Type B pancreatic cell (in vitro differentiated cells): ENCODE data around the gene TP73. TPM values are rescaled to one million over a fixed set of nuclear protein-coding genes. Genes with fewer than 3 reads are reported as not detected.
A peak's percentile ranks its signal among the peaks of the same experiment; 100 is the strongest.

ENCODE experiments used
- DNase-seq: peaks from one replicate; pipeline ENCODE4 v3.0.0; 2021; ENCODE audit warnings: mixed read lengths; ENCODE audit not compliant: unreplicated experiment; ENCODE audit errors: extremely low spot score
- H3K27ac Mint-ChIP-seq: 2 replicates; pipeline ENCODE4 v1.8.0; 2021; ENCODE audit warnings: mild to moderate bottlenecking, mixed read lengths
- H3K27me3 Mint-ChIP-seq: 2 replicates; pipeline ENCODE4 v1.8.0; 2021; ENCODE audit warnings: mixed read lengths
- H3K36me3 Mint-ChIP-seq: 2 replicates; pipeline ENCODE4 v1.8.0; 2021; ENCODE audit warnings: mixed read lengths
- H3K4me1 Mint-ChIP-seq: one replicate; pipeline ENCODE4 v1.8.0; 2021; ENCODE audit warnings: mixed read lengths; ENCODE audit not compliant: unreplicated experiment
- H3K4me3 Mint-ChIP-seq: 2 replicates; pipeline ENCODE4 v1.8.0; 2021; ENCODE audit warnings: mild to moderate bottlenecking, mixed read lengths
- H3K9me3 Mint-ChIP-seq: 2 replicates; pipeline ENCODE4 v1.8.0; 2021; ENCODE audit warnings: mixed read lengths
- CTCF ChIP-seq: fragments of 200-600 bp; sonication (generic); conservative IDR thresholded peaks from 2 replicates; pipeline ENCODE4 v1.5.0; 2021; ENCODE audit warnings: antibody characterized with exemption, mild to moderate bottlenecking
- total RNA-seq: library from RNA; stranded (reverse); gene quantifications from 2 replicates; pipeline ENCODE4 v1.2.1, GENCODE V29; 2021; ENCODE audit warnings: low replicate concordance

TP73 gene
- total RNA-seq, 1 donor from 2014 or later = 1.6 TPM

DNA sequence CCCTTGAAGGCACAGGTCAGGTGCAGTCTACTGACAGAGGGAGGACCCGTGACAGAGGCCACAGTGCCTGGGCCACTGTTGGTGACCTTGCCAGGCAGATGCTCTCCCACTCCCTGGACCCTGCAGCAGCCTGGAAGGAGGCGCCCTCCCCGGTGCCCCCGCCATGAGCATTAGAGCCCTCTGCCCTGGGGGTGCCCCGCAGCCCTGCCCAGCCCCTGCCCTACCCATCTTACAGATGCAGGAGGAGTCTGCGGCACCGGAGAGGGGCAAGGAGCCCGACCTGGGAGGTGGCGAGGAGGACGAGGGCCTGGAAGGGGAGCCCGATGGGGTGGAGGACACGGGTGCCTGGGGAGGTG lies 110.5 kb downstream of the TP73 start:
- no peaks in the 10 kb centered on the region for H3K4me1 Mint-ChIP-seq

DNA sequence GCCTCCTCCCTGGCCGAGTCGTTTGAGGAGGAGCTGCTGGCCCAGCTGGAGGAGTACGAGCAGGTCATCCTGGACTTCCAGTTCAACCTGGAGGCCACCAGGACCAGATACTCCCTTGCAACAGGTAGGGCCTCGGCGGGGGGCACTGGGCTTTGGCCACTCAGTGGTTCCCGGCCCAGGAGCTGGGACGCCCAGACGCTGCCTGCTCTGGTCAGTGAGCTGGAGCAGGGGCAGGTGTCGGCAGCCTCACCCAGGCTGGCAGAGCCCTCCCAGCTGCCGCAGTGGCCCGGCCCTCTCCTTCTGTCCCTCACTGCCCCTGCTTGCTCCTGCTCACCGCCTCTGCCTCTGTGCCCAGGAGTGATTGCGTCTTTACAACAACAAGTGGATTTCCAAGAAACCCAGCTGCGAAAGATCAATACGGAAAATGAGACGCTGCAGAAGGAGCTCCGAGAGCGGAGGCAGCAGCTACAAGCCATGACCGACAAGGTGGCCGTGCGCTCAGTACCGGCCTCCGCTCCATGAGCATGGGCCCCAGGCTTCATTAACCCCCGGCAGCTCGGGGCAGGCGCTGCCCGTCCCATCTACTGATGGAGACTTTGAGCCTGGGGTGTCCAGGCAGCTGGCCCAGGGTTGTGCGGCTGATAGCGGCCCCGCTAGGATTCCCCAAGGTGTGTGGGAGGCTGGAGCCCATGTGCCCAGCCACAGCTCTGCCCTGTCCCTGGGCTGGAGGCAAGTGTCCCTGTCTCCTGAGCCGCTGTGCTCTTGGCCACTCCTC lies 111.2 kb downstream of the TP73 start:
- peaks cover 38% of the 10 kb centered on the region for H3K27me3 Mint-ChIP-seq
- H3K27ac Mint-ChIP-seq = no peak overlapping the region
- H3K36me3 Mint-ChIP-seq = no peaks in the 10 kb centered on the region
- TF ChIP-seq CTCF = no peak
- H3K4me1 Mint-ChIP-seq = no peaks in the 10 kb centered on the region
- no peak overlapping the region for H3K4me3 Mint-ChIP-seq
- DNase-seq = no peak
- H3K9me3 Mint-ChIP-seq = no peaks in the 10 kb centered on the region

More for the DNA sequence above, 110.5 kb downstream of the TP73 start:
- Mint-ChIP-seq H3K36me3 (no peaks in the 10 kb centered on the region), H3K27me3 (peaks cover 38% of the 10 kb centered on the region), H3K4me3 (no peak overlapping the region), H3K9me3 (no peaks in the 10 kb centered on the region), H3K27ac (no peak overlapping the region)
- DNase-seq = no peak
- TF ChIP-seq CTCF = no peak

GRCh38 chr1:3767328-3767925 lies 115.1 kb downstream of the TP73 start:
- H3K27ac Mint-ChIP-seq = no peak overlapping the region

GRCh38 chr1:3768811-3769390 lies 116.6 kb downstream of the TP73 start:
- Mint-ChIP-seq H3K4me3 (no peak overlapping the region), H3K9me3 (no peaks in the 10 kb centered on the region), H3K36me3 (no peaks in the 10 kb centered on the region), H3K27me3 (peaks cover 12% of the 10 kb centered on the region), H3K4me1 (no peaks in the 10 kb centered on the region), H3K27ac (no peak overlapping the region)
- no peak for DNase-seq
- no peak for TF ChIP-seq CTCF

More at GRCh38 chr1:3767328-3767925, 115.1 kb downstream of the TP73 start:
- H3K36me3 Mint-ChIP-seq = no peaks in the 10 kb centered on the region
- no peak for DNase-seq
- no peaks in the 10 kb centered on the region for H3K9me3 Mint-ChIP-seq
- no peak overlapping the region for H3K4me3 Mint-ChIP-seq
- TF ChIP-seq CTCF = no peak
- peaks cover 12% of the 10 kb centered on the region for H3K27me3 Mint-ChIP-seq
- no peaks in the 10 kb centered on the region for H3K4me1 Mint-ChIP-seq

GRCh38 chr1:3770047-3770765 lies 117.9 kb downstream of the TP73 start:
- H3K27ac Mint-ChIP-seq = no peak overlapping the region
- H3K9me3 Mint-ChIP-seq = no peaks in the 10 kb centered on the region
- H3K27me3 Mint-ChIP-seq = peaks cover 11% of the 10 kb centered on the region
- H3K4me1 Mint-ChIP-seq = peaks cover 2% of the 10 kb centered on the region
- TF ChIP-seq CTCF = no peak
- H3K36me3 Mint-ChIP-seq = no peaks in the 10 kb centered on the region
- H3K4me3 Mint-ChIP-seq = peak overlapping the region; percentile 70
- DNase-seq = no peak
